Right hindlimb (tissue), 1 donor: ENCODE measurements around the gene AKAP17A.
"Not testable (repeated sequence)": the region's sequence is repeated elsewhere in the genome, so short reads cannot be mapped to it uniquely, and the experiment has no call there.

ENCODE experiments used
- DNase-seq: peaks from one replicate; pipeline ENCODE4 v3.0.0-alpha.2; 2018

The AKAP17A gene

DNA sequence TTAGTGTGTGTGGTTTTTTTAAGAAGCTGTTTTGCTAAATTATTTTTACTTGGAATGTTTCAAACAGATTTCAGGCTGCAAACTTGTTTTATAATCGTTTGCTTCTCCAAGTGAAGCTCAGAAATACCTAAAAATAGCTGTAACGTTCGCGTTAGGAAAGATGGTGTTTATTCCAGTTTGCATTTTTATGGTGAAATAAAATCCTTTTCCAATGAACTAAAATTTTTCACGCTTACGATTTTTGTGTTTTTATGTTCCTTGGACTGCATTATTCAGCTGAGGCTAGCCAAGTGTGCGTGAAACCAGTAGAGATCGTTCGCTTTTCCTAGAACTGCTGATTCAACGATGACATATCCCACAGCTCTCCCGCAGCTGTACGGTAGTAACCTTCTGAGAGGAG is 10.9 kb downstream of the AKAP17A start:
- no peak for DNase-seq

DNA sequence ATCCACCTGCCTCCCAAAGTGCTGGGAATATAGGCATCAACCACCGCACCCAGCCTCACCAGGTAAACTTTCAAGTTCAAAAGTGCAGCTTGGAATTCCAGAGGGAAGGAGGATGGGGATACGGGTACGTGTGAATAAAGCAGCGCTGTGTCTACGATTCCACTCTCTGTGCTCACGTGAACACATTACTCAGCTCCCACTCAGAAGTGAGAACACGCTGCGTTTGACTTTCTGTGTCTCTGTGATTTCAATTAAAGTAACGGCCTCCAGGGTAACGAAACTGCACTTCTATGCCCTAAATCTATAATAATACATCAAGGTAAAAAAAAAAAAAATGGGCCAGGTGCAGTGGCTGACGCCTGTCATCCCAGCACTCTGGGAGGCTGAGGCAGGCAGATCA is 15.1 kb downstream of the AKAP17A start:
- DNase-seq: no peak

DNA sequence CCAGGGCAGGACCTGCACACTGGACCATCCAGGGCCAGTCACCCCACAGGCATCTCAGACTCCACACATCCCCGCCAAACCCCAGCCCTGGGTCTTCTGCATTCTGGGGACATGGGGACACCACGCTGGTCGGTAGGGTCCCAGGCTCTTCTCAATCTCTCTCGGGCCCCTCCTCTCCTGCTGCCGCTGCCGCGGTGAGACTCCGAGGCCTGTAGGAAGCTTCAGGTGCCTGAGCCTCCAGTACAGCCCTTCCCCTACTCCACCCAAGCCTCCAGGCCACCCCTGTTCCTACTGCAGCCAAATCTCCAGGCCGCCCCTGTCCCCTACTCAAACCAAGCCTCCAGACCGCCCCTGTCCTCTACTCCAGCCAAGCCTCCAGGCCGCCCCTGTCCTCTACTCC is 17.9 kb downstream of the AKAP17A start:
- DNase-seq: no peak

DNA sequence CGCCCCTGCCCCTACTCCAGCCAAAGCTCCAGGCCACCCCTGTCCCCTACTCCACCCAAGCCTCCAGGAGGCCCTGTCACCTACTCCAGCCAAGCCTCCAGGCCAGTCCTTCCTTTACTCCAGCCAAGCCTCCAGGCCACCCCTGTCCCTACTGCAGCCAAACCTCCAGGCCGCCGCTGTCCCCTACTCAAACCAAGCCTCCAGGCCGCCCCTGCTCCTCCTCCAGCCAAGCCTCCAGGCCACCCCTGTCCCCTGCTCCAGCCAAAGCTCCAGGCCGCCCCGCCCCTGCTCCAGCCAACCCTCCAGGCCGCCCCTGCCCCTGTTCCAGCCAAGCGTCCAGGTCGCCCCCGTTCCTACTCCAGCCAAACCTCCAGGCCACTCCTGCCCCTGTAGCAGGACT is 18.4 kb downstream of the AKAP17A start:
- DNase-seq: peak; percentile 54

DNA sequence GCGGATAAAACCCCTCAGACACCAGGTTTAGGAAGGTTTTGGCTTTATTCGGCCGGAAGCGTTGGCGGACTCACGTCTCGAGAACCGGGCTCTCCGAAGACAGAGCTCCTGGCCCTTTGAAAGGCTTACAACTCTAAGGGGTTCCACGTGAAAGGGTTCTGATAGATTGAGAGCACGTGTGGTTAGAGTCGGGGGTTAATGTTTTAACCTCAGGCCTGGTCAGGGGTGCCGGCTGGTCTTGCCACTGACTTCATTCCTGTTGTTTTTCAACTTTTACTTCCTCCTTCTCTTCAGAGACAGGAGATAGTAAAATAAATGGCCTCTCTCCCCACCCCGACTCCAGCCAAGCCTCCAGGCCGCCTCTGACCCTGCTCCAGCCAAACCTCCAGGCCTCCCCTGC is 18.8 kb downstream of the AKAP17A start:
- DNase-seq: no peak

DNA sequence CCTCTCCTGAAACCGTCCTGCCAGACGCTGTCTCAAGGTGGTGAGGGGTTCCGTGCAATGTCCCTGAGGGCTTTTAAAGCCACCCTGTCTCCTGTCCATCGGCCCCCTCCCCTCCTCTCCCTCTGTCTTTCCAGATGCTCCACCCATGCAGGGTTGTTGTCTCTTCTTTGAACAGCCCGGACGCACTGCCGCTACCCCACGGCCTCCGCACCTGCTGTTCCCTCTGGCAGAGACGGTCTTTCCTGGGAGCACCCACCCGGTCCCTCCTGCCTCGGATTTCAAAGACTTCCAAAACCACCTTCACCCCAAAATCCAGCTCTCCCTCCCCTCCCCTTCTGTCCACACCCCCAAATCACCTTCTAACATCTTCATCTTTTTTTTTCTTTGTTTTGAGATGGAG is 19.3 kb downstream of the AKAP17A start:
- no peak for DNase-seq

DNA sequence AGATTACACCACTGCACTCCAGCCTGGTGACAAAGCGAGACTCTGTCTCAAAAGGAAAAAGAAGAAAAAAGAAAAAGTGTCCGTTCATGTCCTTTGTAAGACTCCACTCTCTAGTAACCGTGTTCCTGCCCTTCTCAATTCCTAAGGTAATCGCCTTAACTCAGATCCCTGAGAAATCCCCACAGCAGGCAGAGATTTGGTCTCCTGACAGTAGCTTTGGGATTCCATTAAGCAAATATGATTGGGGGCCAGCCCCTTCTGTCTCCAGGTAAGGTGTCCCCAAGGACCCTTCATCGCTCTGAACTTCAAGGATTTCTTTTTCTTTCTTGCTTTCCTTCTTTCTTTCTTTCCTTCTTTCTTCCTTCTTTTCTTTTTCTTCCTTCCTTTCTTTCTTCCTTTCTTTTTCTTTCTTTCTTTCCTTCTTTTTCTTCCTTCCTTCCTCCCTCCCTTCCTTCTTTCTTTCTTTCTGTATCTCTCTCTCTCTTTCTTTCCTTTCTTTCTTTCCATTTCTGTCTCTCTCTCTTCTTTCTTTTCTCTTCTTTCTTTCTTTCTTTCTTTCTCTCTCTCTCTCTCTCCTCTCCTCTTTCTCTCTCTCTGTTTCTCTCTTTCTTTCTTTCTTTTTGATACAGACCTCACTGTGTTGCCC is 21.4 kb downstream of the AKAP17A start:
- DNase-seq: no peak

DNA sequence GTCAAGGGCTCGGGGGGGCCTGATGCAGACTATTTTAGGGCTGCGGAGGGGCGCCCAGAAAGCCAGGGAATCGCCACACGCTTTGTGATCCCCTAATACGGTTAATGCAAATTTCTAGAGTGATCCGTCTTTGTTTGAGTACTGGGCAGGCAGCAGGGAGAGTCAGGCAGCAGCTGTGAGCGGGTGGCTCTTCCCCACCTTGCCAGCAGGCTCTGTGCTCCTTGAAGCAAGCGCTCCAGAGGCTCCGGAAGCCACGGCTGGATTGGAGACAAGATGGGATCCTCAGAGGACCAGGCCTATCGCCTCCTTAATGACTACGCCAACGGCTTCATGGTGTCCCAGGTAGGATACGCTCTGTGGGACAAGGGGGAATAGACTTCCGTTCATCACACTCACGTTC is 23.5 kb downstream of the AKAP17A start, which contains the start of gene ASMT:
Gene ASMT (plus strand): TSS at position 133 of the 400 bp plus-strand sequence. CDS start 141 bp downstream, at position 274.
- no peak for DNase-seq

DNA sequence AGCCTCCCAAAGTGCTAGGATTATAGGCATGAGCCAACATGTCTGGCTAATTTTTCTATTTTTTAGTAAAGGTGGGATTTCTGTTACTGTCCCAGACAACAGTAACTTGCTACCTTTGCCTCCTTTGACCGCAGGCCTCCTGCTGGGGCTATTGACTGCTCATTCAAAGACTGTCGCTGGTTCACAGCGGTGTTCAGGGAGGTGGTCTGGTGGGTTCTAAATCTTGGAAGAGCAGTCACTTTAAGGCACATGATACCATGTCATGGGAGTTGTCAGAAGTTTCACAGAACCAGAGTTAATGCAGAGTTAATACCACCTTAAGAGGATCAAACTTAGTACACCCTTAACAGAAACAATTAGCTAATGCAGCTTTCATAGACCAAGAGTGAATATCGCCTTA is 27.3 kb downstream of the AKAP17A start:
- no peak for DNase-seq

DNA sequence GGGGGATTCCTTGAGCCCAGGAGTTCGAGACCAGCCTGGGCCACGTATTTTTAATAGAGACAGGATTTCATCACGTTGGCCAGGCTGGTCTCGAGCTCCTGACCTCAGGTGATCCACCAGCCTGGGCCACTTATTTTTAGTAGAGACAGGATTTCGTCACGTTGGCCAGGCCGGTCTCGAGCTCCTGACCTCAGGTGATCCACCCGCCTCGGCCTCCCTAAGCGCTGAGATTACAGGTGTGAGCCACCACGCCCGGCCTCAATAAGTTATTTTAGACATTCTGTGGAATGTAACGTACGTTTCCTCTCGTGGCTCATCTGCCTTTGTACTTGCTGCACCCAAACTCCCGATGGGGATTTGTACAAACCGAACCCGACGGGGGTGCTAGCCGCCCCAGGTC is 32.3 kb downstream of the AKAP17A start:
- no peak for DNase-seq

DNA sequence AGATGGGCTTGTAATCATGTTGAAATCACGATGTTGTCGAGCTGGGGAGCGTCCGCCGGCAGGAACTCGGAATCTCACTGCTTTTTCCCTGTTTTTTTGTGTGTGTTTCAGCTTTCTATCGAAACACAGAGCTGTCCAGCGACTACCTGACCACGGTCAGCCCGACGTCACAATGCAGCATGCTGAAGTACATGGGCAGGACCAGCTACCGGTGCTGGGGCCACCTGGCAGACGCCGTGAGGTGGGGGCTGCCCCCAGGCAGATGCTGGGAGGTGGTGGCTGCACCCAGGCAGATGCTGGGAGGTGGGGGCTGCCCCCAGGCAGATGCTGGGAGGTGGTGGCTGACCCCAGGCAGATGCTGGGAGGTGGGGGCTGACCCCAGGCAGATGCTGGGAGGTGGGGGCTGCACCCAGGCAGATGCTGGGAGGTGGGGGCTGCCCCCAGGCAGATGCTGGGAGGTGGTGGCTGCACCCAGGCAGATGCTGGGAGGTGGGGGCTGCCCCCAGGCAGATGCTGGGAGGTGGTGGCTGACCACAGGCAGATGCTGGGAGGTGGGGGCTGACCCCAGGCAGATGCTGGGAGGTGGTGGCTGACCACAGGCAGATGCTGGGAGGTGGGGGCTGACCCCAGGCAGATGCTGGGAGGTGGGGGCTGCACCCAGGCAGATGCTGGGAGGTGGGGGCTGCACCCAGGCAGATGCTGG is 32.9 kb downstream of the AKAP17A start:
- DNase-seq: not testable (repeated sequence)

DNA sequence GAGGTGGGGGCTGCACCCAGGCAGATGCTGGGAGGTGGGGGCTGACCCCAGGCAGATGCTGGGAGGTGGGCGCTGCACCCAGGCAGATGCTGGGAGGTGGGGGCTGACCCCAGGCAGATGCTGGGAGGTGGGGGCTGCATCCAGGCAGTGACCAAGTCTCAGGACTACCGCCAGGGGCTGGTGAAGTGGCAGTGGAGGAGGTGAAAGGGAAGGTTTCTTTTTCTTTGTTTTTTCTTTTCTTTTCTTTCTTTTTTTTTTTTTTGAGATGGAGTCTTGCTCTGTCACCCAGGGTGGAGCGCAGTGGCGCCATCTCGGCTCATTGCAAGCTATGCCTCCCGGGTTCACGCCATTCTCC is 33.4 kb downstream of the AKAP17A start:
- not testable (repeated sequence) for DNase-seq

DNA sequence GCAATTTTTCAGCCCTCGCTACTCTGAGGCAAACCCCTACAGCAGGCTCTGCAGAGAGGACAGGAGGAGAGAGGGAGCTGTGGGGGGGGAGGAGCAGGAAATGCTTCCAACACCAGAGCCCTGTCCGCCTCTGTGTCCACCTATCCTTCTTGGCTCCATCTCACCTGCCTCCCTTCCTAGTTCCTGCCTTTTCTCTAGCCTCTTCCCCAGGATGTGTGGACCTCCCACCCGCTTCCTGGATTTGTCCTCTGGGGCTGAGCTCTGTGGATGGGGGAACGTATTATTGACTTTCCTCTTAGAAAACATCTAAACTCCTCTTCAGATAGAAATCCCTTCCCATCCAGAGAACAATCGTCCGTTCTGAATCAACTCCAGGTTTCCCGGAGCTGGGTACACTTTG is 37.8 kb downstream of the AKAP17A start:
- DNase-seq: no peak

DNA sequence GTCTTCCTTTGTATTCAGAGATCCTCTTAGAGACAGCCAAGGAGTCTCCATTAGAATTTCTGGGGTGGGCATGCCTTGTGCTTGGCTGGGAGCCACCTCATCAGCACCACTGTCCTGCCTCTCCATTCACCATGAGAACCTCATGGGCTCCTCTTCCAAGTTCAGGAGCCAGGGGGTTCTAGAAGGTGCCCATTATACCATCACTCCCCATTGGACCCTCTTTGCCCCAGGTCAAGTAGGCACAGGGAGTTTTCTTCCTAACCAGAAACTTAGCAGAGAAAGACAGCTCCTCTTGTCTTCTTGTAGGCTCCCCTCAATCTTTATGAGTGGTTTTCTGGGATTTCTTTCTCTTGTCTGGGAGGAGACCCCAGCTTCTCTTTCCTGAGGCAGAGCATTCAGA is 54.6 kb downstream of the AKAP17A start:
- no peak for DNase-seq

DNA sequence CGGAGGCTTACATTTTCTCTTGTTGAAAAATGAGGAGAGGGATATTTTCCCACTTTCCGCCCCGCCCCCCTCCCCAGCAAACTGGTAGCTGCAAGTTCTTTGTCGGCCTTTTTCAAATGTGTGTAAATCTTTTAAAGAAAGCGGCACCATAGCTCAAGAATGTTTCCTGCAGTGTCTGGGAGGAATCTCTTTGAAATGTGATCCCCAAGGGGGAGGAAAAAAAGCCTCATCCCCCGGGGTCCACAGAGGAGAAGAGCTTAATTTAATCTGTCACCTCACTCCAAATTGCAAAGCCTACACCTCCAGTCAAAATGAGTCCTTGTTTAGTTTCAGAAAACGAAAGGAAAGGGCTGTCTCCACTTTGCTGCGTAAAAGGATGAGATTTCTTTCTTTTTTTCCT is 58.2 kb downstream of the AKAP17A start:
- DNase-seq: no peak
